ENCODE results near the gene PRXL2B.

DNA sequence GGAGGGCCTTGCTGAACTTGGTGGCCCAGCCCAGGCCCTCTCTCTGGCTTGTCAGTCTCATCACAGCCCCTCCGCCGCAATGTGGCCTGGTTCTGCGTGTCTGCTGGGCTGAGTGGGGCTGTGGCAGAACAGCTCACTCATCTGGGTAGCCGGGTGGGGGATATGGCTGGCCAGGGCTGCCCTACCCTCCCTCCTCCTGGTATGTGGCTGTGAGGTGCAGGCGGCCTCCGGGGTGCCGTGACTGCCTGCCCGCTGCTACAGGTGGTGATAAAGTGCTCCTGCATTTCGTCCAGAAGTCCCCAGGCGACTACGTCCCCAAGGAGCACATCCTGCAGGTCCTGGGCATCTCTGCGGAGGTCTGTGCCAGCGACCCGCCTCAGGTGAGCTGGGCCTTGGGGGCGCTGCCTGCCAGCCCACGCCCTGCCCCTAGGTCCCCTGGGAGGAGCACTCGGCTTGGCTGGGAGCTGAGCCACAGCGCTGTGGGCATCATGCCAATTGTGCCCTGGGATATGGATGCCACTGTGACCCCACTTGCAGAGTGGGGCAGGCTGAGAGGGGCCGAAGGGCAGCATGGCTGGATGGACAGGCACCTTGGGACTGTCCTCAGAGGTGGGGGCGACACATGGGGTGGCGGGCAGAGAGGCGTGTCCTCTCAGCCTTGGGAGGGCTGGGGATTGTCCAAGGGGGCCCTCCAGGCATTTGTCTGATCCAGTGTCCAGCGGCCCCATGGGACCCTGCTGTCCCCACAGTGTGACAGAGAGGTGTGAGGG lies 2.3 kb downstream of the PRXL2B start:
- TF ChIP-seq, protein P1, sequence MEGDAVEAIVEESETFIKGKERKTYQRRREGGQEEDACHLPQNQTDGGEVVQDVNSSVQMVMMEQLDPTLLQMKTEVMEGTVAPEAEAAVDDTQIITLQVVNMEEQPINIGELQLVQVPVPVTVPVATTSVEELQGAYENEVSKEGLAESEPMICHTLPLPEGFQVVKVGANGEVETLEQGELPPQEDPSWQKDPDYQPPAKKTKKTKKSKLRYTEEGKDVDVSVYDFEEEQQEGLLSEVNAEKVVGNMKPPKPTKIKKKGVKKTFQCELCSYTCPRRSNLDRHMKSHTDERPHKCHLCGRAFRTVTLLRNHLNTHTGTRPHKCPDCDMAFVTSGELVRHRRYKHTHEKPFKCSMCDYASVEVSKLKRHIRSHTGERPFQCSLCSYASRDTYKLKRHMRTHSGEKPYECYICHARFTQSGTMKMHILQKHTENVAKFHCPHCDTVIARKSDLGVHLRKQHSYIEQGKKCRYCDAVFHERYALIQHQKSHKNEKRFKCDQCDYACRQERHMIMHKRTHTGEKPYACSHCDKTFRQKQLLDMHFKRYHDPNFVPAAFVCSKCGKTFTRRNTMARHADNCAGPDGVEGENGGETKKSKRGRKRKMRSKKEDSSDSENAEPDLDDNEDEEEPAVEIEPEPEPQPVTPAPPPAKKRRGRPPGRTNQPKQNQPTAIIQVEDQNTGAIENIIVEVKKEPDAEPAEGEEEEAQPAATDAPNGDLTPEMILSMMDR (IDR thresholded peaks at IDR 0.05; ENCODE audit: low read depth, low read length), result no peak
- TF ChIP-seq POLR2A (IDR thresholded peaks at IDR 0.05; ENCODE audit: extremely low read depth, insufficient read length), result no peak
